GM12864 (cell line): ENCODE results near the gene C1QTNF9.

ENCODE experiments used
- DNase-seq: peaks from one replicate; pipeline ENCODE4 v3.0.0-alpha.2; 2011; ENCODE audit warnings: low read depth
- H3K4me3 ChIP-seq: 2 replicates; pipeline ENCODE4 v1.5.1; 2011; ENCODE audit warnings: mild to moderate bottlenecking, low read depth, low read length, control low read depth
- TF ChIP-seq, protein P1 (sequence below): IDR thresholded peaks from 2 replicates; pipeline ENCODE4 v1.5.1; 2011; ENCODE audit warnings: low read depth, mild to moderate bottlenecking, moderate library complexity, low read length, control low read depth, inconsistent platforms; ENCODE audit errors: missing control alignments

The C1QTNF9 gene

DNA sequence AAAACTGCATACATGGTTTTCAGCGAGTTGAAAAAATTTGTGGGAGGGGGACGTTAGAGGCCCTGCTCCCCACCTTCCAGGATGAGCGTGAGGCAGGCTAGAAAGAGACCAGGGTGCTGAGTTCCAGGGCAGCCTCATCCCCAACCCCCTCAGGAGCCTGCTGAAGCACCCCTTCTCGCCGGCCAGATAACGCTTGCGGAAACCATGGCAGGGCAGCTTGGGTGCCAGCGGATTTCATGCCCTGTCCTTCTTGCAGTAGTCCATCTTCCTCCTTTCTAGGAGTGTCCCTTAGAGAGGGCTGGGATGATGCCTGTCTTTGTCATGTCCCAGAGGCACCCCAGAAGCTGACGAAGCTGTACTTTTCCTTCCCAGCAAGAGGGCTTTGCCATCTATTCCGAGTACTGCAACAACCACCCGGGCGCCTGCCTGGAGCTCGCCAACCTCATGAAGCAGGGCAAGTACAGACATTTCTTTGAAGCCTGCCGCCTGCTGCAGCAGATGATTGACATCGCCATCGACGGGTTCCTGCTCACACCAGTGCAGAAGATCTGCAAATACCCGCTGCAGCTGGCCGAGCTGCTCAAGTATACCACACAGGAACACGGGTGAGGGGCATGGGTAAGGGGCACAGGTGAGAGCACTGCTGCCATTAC lies 19.0 kb upstream of the C1QTNF9 start:
- no peak for DNase-seq
- H3K4me3 ChIP-seq: no peak overlapping the region
- TF ChIP-seq, protein P1, sequence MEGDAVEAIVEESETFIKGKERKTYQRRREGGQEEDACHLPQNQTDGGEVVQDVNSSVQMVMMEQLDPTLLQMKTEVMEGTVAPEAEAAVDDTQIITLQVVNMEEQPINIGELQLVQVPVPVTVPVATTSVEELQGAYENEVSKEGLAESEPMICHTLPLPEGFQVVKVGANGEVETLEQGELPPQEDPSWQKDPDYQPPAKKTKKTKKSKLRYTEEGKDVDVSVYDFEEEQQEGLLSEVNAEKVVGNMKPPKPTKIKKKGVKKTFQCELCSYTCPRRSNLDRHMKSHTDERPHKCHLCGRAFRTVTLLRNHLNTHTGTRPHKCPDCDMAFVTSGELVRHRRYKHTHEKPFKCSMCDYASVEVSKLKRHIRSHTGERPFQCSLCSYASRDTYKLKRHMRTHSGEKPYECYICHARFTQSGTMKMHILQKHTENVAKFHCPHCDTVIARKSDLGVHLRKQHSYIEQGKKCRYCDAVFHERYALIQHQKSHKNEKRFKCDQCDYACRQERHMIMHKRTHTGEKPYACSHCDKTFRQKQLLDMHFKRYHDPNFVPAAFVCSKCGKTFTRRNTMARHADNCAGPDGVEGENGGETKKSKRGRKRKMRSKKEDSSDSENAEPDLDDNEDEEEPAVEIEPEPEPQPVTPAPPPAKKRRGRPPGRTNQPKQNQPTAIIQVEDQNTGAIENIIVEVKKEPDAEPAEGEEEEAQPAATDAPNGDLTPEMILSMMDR: no peak

DNA sequence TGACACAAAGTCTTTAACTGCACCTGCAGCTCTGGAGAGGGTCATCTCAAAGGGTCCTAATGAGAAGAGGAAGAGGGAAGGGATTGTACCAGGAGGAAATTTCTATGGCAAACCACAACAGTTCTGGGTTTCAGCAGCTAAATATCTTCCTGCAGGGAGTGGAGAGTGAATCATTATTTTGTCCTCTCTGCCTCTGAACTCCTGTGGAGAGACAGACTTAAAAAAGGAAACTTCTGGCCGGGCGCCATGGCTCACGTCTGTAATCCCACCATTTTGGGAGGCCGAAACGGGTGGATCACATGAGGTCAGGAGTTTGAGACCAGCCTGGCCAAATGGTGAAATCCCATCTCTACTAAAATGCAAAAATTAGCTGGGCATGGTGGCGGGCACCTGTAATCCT lies 16.9 kb upstream of the C1QTNF9 start:
- no peak overlapping the region for H3K4me3 ChIP-seq
- TF ChIP-seq, protein P1: no peak
- no peak for DNase-seq

DNA sequence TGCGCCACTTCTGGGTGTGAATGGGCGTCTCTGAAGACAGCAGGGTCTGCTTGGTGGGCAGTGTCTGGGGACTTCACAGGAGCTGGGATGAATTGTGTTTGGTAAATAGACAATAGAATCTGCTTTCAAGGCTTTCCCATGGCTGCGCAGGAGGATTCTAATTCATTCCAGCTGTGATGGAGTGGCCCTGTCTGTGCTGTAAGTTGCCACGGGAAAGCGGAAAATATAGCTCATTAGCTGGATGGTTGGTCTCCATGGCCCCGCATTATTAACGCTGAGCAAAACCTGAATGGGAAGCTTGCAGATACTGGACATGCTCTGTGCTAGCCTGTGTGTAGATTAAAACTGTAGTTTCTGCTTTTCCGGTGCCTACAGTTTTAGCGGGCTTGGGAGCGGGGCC lies 15.6 kb upstream of the C1QTNF9 start:
- DNase-seq: no peak
- TF ChIP-seq, protein P1: no peak
- H3K4me3 ChIP-seq: no peak overlapping the region

DNA sequence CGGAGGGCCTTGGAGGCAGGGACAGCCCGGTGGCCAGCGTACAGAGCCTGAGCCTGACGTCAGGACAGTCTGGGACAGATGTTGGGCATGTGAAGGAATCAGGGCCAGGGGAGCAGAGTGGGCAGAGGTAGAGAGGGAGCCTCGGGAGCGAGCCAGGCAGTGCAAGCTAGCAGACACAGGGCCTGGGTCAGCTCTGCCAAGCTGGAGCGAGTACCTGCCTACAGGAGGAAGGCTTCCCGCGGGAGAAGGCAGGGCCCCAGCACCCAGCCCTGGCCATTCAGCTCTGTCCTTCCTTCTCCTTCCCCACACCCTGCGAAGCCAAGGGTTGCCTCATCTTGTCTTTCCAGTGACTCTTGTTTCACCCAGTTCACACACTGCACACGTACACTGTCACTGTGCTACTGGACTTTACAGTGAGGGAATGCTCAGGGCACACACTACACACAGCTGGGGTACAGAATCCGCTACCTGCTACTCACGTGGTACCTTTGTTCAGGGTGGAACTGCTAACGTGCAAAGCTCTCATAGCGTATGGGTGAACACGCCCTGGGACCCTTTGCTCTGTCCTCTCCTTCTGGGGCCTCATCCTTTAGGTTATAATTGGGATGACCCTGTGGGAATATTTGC lies 9.8 kb upstream of the C1QTNF9 start:
- no peak overlapping the region for H3K4me3 ChIP-seq
- no peak for DNase-seq
- TF ChIP-seq, protein P1: no peak

DNA sequence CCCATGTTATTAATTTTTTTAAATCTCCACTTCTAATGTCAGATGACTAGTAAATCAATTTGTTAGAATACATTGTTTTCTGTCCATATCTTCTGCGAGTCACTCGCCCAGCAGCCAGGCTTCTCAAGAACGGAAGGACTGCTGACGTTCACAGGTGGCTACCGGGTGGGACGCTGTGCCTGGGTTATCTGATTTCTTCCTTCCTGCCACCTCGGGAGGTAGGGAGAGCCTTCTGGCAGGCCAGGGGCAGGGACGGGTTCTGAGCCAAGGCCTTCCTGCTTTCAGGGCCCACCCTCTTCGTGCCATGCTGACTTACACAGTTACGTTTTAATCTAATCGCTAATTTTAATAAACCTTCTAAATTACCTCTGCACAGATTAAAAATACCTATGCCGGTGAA lies 7.9 kb upstream of the C1QTNF9 start:
- no peak overlapping the region for H3K4me3 ChIP-seq
- DNase-seq: no peak
- TF ChIP-seq, protein P1: no peak

DNA sequence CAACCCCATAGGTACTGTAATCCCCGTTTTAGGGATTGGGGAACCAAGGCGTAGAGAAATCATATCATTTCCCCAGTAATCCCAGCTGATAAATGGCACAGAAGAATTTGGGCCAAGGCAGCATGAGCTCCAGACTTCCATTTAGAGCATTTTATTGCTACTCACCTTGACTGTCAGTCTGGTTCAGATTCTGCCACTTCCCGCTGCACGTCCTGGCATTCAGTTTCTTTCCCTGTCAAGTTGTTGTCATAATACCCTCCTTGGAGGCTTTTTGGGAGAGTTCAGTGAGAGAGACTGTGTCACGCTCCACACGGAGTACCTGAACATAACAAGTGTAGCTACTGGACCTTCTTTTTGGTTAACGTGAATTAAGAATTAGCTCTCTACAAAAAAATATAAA lies 7.5 kb upstream of the C1QTNF9 start:
- TF ChIP-seq, protein P1: no peak
- DNase-seq: no peak
- H3K4me3 ChIP-seq: no peak overlapping the region

DNA sequence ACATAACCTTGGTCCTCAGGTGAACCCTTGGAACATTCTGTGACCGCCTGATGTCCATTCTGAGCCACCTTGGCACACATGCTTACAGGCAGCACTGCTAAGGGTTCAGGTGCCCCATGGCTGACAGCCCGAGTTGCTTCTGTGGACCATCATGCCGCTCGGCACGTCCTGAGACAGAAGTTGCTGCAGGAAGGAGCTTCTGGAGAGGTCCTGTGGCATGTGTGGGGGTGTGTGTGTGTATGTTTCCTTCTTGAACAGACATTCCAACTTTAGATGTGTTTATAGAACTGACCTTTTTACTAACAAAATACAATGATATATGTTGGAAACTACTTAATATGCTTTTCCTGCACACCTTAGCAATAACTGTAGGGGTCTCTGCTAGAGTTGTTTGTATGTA lies 4.8 kb upstream of the C1QTNF9 start:
- no peak for DNase-seq
- TF ChIP-seq, protein P1: no peak
- no peak overlapping the region for H3K4me3 ChIP-seq
